SK-MEL-5 (cell line): Measurements from ENCODE around the gene CHST3. TPM values are rescaled to one million over a fixed set of nuclear protein-coding genes. Genes with fewer than 3 reads are reported as not detected.

Source experiments
- DNase-seq: peaks from one replicate; pipeline ENCODE4 v3.0.0-alpha.2; 2016; ENCODE audit warnings: low read depth, low spot score
- in situ Hi-C: cut with HindIII; loops from 2 replicates; pipeline ENCODE4 v1.10.0; 2016; ENCODE audit warnings: low sequenced_read_pairs, high pct_unique_total_duplicates, low pct_unique_long_range_greater_than_20kb
- total RNA-seq: library from RNA; depleted of rRNA; stranded (reverse); fragments of >200 nt; shearing (Covaris generic); gene quantifications from 2 replicates; pipeline ENCODE4 v1.2.3, GENCODE V29; 2014

CHST3 gene
- total RNA-seq, 1 experiment from 2014 or later = 3.1 TPM

DNA sequence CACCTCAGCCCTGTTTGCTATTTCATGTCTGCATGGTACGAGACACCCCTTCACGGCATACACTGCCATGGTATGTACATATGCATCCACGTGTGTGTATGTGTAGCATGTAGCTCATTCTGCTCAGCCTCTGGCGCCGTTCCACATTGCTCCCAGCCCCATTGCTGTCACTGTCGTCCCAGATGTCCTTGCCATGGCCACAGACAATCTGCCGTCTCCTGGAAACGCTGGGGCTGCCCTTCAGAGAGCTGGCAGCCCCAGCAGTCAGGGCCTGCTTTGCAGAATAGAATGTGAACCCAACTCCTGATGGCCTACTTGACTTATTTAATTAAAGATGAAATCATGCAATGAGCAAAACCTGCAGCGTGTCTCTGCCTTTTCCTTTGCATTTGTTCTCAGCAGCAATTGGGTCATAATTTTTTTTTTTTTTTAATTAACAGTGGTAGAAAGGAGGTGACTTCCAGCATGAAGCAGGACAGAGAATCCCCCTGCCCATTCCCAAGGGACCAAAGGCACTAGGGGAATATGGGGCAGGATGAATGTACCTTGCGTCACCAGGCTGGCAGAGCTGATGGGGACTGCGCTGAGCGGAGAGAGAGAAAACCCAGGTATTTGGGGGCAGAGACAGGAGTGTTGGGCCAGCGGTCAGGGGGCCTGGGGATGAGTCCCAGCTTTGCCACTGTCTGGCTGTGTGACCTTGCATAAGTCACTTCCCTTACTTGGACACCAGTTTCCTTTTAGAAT is 49.2 kb downstream of the CHST3 start:
- DNase-seq = no peak
- in situ Hi-C loops = no loop called here

DNA sequence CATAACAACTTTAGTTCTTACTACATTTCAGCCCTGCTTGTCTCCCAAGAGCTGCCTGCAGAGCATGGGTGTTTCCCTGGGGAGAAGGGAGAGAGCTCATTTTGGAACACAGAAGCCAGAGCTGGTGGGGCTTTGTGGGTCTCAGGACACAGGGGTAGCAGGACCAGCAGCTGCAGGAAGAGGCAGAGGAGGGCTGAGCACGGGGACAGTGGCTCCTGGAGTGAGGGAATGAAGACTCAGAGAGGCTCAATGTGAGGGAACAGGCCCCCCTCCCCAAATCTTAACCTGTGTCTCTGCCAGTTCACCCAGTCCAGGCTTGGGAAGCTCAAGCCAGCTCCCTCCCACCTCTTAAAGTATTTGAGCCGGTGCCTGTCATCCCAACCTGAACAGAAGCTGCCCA is 50.0 kb downstream of the CHST3 start:
- DNase-seq = no peak
- in situ Hi-C loops = no loop called here

DNA sequence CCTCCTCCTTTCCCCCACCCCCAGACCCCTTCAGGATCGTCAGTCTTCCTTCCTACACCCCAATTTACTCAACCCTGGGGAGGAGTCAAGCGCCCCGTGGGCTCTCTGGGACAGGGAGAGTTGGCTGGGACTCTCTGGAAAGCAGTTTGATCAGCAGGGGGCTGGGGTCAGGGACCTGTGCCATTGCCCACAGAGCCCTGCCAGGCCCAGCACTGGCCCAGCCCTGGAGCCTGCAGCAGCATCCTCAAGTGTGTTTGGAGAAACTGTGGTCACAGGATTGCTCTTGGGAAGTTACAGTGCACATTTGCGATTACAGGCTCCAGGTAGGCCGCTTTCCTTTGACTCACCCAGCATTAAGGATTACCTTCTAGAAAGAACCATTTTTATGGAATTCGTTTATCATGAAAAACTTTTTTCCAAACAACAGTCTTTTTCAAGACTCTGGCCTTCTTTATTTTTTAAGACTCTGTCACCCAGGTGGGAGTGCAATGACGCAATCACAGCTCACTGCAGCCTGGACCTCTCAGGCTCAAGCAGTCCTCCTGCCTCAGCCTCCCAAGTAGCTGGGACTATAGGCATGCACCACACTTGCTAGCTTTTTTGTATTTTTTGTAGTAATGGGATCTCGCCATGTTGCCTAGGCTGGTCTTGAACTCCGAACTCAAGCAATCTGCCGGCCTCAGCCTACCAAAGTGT is 50.7 kb downstream of the CHST3 start:
- DNase-seq = no peak
- in situ Hi-C loops = no loop called here

DNA sequence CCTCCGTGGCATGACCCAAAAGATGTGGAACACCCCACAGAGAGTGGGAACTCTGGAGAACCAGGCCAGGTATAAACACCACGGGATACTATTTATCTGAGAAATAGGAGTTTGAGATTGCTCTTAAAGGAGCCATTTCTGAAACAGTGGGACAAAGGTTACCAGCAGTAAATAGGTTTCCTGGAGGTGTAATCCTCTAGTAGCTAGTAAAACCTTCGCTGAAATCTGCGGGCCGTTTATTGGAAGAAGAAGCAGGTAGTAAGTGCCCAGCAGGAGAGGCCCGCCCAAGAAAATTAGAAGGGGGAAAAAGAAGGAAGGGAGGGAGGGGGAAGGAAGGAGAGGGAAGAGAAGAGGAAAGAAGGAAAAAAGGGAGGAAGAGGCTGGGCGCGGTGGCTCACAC is 51.6 kb downstream of the CHST3 start:
- in situ Hi-C loops = no loop called here
- no peak for DNase-seq

DNA sequence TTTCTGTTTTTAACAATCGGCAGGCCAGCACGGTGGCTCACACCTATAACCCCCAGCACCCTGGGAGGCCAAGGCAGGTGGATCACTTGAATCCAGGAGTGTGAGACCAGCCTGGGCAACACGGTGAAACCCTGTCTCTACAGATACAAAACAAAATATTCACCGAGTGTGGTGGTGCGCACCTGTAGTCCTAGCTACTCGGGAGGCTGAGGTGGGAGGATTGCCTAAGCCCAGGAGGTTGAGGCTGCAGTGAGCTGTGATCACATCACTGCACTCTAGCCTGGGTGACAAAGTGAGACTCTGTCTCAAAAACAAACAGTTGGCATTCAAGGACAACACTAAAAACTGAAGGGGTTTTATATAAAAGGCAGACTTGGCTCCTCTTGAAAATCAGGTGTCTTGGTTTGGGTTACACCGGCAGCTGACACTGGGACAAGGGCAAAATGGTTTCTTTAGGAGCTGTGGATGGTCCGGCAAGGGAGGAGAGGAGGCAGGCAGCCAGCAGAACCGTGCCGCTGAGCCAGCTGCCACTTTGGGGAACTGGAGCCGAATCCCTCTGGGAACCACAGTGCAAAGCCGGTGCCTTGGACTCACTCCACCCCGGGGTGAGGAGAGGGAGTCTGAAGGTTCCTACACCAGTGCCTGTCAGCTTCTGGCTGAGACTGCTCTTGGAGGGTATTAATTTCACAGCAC is 52.6 kb downstream of the CHST3 start:
- DNase-seq = no peak
- in situ Hi-C loops = no loop called here

DNA sequence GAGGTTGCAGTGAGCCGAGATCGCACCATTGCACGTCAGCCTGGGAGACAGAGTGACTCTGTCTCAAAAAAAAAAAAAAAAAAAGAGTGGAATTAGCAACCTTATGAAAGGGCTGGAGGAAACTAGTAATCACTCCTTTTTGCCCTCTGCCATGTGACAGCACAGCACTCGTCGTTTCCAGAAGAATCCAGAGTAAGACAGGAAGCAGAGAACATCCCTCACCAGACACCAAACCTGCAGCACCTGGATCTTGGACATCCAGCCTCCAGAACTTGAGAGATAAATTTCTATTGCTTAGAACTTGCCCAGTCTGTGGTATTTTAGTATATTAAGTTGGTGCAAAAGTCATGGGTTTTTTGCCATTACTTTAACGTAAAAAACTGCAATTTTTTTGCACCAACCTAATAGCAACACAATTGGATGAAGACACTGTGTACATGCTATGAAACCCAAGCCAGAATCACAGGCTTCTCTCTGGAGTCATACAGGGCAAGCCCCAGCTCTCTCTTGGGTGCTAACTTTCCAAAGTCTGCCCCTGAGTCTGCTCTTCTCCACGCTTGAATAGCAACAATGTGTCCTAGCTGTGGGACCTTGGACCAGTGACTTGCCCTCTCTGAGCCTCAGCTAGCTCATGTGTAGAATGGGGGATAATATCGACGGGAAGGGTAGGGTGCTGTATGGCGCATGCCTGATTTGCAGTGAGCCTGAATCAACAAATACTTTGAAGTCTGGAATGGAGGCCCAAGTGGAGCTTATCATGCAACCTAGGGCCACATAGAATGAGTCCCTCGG is 55.1 kb downstream of the CHST3 start:
- DNase-seq = no peak
- in situ Hi-C loops = no loop called here

DNA sequence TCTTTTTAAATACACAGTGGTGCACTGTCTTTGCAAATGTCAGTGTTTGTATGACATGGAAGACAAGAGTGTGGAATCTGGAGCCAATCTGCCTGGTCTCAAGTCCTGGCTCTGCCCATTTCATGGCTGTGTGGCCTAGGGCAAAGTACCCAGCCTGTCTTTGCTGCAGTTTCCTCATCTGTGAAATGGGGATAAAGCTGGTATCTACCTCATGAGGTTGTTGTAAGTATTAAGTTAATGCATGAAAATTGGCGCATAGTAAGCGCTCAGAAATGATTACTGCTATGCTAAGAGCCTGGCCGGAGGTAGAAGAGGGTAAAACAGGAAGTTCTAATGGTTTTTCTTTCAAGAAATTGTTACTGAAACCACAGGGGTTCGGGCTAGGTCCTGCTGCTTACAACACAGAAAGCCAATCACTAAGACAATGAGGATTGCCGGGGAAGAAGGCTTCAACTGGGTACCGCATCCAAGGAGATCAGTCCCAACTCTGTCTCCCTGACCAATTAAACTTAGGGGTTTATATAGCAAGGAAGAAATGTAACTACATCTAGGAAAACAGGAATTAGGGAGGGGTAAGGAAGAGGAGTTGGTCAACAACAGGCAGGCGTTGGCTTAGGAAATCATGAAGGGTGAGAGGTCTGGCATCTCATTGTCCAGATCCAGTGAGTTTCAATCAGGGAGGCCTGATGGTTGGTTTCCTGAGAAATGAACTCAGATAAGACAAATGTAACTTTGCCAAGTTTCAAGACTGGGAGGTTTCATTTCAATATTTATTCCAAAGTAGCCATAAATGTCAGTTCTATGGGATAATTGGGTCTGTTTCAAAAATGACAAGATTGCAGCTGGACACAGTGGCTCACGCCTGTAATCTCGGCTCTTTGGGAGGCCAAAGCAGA is 57.0 kb downstream of the CHST3 start:
- DNase-seq = no peak

DNA sequence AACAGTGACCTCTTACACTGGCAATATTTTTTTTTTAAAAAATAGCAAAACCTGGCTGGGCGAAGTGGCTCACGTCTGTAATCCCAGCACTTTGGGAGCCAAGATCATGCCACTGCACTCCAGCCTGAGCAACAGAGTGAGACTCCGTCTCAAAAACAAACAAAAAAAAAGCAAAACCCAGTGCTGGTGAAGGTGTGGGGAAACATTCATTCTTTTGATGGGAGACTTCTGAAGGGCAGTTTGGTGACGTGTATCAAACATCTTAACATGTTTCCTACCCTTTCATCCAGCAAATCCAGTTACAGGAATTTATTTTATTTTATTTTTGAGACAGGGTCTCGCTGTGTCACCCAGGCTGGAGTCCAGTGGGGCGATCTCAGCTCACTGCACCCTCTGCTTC is 58.0 kb downstream of the CHST3 start:
- in situ Hi-C loops = no loop called here
- no peak for DNase-seq

More for the DNA sequence above, 57.0 kb downstream of the CHST3 start:
- in situ Hi-C loops = no loop called here

DNA sequence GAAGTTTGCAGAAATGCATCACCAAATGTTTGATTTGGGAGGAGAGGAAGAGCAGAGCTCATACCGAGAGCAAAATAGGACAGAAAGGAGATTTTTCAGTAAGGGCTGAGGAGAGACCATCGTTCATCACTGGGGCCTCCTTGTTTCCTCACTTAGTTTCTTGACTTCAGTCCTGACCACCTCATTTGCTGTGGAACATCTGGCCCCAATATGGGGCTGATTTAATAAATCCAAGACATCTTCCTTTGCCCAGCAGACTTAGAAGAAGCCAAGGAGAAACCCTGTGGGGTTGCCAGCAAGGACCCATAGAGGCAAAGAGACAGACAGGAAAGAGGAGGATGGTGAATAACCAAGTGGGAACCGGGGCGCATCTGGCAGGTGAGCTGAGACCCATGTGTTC is 60.4 kb downstream of the CHST3 start:
- in situ Hi-C loops = no loop called here

DNA sequence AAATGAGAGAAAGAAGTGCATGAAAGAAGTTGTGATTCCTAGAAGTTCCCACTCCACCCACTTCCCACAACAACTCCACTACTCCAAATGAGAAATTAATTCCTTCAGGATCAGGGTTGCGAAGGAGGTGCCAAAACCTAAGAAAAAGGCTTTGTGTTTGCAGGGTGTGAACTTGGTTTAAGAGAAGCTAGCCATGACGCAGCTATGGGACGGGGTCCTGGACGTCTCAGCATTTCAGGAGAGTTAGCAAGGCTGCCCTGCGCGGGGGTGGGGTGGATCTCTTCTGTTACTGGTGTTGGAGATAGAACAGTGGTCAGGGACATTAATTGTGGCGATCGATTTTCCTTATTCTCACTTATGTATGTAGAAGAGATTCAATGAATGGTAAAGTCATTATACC is 61.2 kb downstream of the CHST3 start:
- DNase-seq = no peak
- in situ Hi-C loops = no loop called here

More for the DNA sequence above, 60.4 kb downstream of the CHST3 start:
- no peak for DNase-seq

DNA sequence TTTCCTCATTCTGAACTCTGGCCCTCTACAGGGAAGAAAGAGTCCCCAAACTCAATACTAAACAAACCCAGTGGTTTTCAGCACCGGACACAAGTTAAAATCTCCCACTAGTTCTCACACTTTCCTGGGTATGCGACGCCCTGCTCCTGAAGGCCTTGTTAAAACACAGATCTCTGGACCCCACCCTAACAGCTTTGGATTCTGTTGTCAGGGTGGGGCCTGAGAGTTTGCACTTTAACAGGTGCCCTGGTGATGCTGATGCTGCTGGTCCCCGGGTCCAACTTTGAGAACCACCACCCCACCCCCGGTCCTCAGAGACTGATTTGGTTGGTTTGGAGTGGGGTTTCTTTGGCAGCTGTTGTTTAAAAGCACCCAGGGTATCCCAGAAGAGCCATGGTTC is 61.6 kb downstream of the CHST3 start:
- in situ Hi-C loops = no loop called here
- DNase-seq = no peak

DNA sequence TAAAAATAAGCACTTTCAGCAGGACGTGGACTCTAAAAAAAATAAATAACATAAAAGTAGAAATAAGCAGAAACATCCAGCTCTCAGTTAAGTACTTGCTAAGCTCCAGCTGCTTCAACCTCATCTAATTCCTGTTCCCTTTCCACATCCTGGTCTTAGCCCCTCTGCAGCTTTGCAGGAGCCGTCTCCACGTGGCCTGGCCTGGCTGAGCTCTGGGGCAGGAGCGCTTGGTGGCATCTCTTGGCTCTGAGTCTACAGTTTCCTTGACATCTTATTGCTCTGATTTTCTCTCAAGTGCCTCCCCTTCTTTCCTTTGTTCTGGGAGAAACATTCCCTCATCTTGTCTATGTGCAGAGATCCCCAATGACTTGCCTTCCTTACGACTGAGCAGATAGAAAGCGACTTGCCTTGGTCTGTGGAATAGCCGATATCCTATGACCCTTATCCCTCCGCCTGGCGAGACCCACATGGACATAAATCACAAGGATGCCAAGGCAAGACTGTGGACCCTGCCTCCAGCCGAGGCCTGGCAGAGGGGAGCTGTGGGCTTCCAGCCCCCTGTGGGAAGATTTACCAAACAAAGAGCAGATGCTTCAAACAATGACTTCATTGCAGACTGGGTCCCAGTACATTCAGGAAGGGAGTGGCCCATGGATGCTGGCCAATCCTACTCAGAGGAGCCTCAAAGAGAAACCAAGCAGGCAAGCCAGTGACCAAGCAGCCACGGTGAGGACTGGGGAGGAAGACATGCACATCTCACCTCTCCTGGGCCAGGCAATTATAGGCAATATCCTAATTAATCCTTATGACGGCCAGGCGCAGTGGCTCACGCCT is 62.3 kb downstream of the CHST3 start:
- in situ Hi-C loops = no loop called here
- no peak for DNase-seq

DNA sequence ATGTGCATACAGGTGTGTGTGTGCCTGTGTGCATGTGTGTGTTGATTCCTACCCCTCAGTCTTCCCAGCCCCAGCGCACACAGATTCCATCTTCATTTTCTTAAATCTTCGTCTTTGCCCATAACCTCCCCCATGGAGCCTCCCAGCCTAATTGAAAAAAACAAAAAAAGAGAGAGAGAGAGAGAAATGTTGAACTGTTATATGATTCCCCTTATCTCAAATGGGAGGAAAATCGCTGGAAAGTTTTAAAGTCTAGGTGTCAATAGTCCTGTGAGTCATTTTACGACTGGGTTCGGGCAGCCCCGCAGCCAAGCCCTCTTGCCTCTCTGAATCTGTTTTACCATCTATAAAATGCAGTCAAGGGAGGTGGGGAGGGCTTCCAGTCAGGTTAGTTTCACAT is 63.3 kb downstream of the CHST3 start:
- no peak for DNase-seq
- in situ Hi-C loops = no loop called here

DNA sequence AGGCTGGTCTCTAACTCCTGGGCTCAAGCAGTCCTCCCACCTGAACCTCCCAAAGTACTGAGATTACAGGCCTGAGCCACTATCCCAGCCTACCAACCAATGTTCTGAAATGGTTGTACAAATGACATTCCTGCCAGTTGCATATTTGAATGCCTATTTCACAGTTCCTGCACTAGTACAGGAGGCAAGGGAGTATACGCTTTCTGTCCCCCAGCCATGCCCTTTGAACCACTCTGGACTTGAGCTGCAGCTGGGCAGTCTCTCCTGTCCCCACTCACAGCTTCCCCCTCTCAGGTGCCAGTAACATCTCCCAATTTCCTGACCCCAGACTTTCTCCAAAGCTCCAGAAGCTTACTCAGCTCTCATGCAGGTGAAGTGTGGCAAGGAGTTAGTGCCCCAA is 65.2 kb downstream of the CHST3 start:
- in situ Hi-C loops = no loop called here
- DNase-seq = no peak

DNA sequence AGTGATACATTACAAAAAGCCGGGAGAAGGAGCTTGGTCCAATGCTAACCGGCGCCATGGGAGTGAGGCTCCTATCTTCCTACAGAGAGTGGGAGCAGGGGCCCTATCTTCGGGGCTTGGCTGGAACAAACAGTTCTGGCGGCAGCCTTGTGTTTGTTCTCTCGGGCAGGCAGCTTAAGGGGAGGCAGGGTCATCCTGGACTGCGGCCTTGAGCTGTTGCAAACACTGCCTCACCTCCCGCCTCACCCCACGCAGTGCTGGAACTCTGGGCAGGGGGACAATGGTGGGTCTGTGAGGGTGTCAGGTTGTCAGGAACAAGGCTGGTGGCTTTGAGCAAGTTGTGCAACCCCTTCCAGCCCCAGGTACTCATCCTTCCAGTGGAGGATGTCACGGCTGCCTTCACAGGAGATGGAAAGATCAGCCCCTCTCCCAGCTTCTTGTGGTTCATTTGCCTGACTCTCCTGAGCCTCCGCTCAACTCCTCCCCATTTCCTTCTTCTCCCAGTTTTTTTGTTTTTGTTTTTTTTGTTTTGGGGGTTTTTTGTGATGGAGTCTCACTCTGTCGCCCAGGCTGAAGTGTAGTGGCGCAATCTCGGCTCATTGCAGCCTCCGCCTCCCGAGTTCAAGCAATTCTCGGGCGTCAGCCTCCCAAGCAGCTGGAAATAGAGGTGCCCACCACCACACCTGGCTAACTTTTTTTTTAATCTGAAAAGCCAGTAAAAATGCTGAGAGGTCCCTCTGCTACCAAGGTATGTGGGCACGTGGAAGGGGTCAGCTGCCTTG is 66.8 kb downstream of the CHST3 start:
- no peak for DNase-seq
- in situ Hi-C loops = no loop called here

DNA sequence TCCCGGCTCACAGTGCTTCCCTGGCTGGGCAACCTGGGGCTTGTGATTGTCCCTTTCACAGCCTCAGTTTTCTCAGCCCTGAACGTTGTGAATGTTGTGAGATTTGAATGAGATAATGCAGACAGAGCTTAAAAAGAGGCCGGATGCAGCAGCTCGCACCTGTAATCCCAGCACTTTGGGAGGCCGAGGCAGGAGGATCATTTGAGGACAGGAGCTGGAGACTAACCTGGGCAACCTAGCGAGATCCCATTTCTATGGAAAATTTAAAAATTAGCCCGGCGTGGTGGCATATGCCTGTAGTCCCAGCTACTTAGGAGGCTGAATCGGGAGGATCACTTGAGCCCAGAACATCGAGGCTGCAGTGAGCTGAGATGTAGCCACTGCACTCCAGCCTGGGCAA is 67.5 kb downstream of the CHST3 start:
- in situ Hi-C loops = no loop called here
- DNase-seq = no peak
